Testis (tissue), 3 donors: ENCODE data around the gene EAPP. TPM values are rescaled to one million over a fixed set of nuclear protein-coding genes. Genes with fewer than 3 reads are reported as not detected.
"Not testable (repeated sequence)": the region's sequence is repeated elsewhere in the genome, so short reads cannot be mapped to it uniquely, and the experiment has no call there.

Experiments
- DNase-seq: peaks from one replicate; pipeline ENCODE4 v3.0.0-alpha.2; 2019
- H3K27ac ChIP-seq, 2 donors: fragments of 200-600 bp; sonication (generic); one replicate each; pipeline ENCODE4 v1.5.1; 2019
- H3K27me3 ChIP-seq: fragments of 200-600 bp; sonication (generic); one replicate; pipeline ENCODE4 v1.5.1; 2019
- H3K36me3 ChIP-seq: fragments of 200-600 bp; sonication (generic); one replicate; pipeline ENCODE4 v1.5.1; 2017; ENCODE audit warnings: low read depth; ENCODE audit errors: missing control alignments
- H3K4me1 ChIP-seq: fragments of 200-600 bp; sonication (generic); one replicate; pipeline ENCODE4 v1.5.1; 2019
- H3K4me3 ChIP-seq, 2 donors: fragments of 200-600 bp; sonication (generic); one replicate each; pipeline ENCODE4 v1.5.1; 2017 to 2019
- H3K9me3 ChIP-seq: fragments of 200-600 bp; sonication (generic); one replicate; pipeline ENCODE4 v1.5.1; 2017
- POLR2A ChIP-seq: fragments of 450-650 bp; IDR thresholded peaks from one replicate; pipeline ENCODE4 v1.6.1; 2017; ENCODE audit warnings: antibody characterized with exemption, mild to moderate bottlenecking, moderate library complexity
- WGBS, 2 donors: methylation state at CpG; one replicate each; pipeline ENCODE4 v1.1.5; 2018; 5-methylcytosine and 5-hydroxymethylcytosine counted together
- intact Hi-C: fragments of 100-400 bp; cut with DNase I; formaldehyde crosslinking; loops from one replicate; pipeline ENCODE4 v1.15.1; 2023; ENCODE audit warnings: low total_unique reads
- polyA plus RNA-seq: library from polyadenylated mRNA; stranded (reverse); fragments of 350-450 nt; fragmentation: Illumina TruSeq; extraction: RNeasy Lipid Tissue Mini Kit (QIAGEN cat#74804); gene quantifications from one replicate; pipeline ENCODE4 v1.2.3, GENCODE V29; 2014; ENCODE audit warnings: low read depth, low replicate concordance; ENCODE audit not compliant: insufficient read depth
- total RNA-seq, 2 donors: library from RNA; depleted of rRNA; stranded (reverse); fragments of >200 nt; gene quantifications; one replicate each; pipeline ENCODE4 v1.2.3, GENCODE V29; 2016
- TF ChIP-seq, protein P1 (sequence below), 3 experiments: fragments of 450-650 bp in 2 of 3; fragments of 200-600 bp in 1 of 3; sonication (generic) in 1 of 3; IDR thresholded peaks; one replicate each; pipeline ENCODE4 v1.5.1; 2016 to 2019; ENCODE audit warnings: antibody characterized with exemption in 3 of 3, mild to moderate bottlenecking in 2 of 3, moderate library complexity in 1 of 3

EAPP gene
- total and polyA plus RNA-seq, 3 donors from 2014 or later = 33.1 to 46.9 (median 38.0) TPM

DNA sequence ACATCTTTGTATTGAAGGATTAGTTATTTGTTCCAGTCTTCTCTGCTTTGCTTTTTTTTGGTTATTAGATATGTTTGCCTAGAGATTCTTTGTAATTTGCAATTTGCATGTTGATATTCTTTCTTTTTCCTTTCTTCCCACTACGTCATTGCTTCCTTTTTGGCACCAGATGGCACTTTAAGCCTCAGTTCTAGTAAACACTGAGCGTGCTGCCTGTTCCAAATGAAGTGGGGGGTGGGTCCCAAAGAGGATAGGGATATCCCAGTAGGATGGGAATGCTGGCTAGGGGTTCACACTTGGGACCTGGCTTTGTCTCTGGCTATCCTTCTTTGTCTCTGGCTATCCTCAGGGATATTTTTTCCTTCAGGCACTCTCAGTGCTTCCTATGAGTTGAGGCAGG is 17.0 kb downstream of the EAPP start:
- Histone ChIP-seq H3K9me3 (no peaks in the 10 kb centered on the region), H3K36me3 (peaks cover 5% of the 10 kb centered on the region), H3K27ac (no peak overlapping the region), H3K27me3 (no peaks in the 10 kb centered on the region), H3K4me3 (no peak overlapping the region), H3K4me1 (no peaks in the 10 kb centered on the region)
- TF ChIP-seq, protein P1, sequence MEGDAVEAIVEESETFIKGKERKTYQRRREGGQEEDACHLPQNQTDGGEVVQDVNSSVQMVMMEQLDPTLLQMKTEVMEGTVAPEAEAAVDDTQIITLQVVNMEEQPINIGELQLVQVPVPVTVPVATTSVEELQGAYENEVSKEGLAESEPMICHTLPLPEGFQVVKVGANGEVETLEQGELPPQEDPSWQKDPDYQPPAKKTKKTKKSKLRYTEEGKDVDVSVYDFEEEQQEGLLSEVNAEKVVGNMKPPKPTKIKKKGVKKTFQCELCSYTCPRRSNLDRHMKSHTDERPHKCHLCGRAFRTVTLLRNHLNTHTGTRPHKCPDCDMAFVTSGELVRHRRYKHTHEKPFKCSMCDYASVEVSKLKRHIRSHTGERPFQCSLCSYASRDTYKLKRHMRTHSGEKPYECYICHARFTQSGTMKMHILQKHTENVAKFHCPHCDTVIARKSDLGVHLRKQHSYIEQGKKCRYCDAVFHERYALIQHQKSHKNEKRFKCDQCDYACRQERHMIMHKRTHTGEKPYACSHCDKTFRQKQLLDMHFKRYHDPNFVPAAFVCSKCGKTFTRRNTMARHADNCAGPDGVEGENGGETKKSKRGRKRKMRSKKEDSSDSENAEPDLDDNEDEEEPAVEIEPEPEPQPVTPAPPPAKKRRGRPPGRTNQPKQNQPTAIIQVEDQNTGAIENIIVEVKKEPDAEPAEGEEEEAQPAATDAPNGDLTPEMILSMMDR (IDR thresholded peaks at IDR 0.05) = no peak
- no peak for TF ChIP-seq POLR2A
- no peak for DNase-seq
- 94 to 95% methylated on average over 2 of the region's 2 CpGs for WGBS, 2 donors
- intact Hi-C loops = no loop called here

DNA sequence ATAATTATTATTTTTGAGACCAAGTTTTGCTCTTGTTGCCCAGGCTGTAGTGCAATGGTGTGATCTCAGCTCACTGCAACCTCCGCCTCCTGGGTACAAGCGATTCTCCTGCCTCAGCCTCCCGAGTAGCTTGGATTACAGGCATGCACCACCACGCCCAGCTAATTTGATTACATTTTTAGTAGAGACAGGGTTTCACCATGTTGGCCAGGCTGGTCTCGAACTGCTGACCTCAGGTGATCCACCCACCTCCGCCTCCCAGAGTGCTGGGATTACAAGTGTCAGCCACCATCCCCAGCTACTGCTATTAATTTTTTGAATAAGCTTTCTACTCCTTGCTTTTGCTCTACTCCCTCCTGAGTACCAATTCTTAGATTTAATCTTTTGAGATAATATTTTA is 18.4 kb downstream of the EAPP start:
- not testable (repeated sequence) for H3K27ac ChIP-seq

DNA sequence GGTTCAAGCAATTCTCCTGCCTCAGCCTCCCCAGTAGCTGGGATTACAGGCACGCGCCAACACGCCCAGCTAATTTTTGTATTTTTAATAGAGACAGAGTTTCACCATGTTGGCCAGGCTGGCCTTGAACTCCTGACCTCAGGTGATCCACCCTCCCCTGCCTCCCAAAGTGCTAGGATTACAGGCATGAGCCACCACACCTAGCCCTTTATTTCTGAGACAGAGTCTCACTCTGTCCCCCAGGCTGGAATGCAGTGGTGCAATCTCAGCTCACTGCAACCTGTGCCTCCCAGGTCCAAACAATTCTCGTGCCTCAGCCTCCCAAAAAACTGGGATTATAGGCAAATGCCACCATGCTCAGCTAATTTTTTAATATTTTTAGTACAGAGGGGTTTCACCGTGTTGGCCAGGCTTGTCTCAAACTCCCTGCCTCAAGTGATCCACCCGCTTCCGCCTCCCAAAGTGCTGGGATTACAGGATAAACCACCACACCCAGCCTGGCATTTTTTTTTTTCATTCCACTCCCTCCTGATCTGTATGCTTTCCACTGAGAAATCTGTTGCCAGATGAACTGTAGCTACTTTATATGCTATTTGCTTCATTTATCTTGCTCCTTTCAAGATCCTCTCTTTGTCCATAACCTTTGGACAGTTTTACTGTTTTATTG is 19.1 kb downstream of the EAPP start:
- H3K4me1 ChIP-seq, H3K27ac ChIP-seq, H3K27me3 ChIP-seq, DNase-seq, H3K4me3 ChIP-seq, intact Hi-C loops, H3K9me3 ChIP-seq, H3K36me3 ChIP-seq: not testable (repeated sequence)
- 95 to 96% methylated on average over 7 of the region's 7 CpGs for WGBS, 2 donors

More for the DNA sequence above, 18.4 kb downstream of the EAPP start:
- H3K36me3 ChIP-seq, intact Hi-C loops, H3K4me1 ChIP-seq, DNase-seq, H3K4me3 ChIP-seq, H3K9me3 ChIP-seq, H3K27me3 ChIP-seq: not testable (repeated sequence)
- 93 to 98% methylated on average over 6 of the region's 6 CpGs for WGBS, 2 donors

DNA sequence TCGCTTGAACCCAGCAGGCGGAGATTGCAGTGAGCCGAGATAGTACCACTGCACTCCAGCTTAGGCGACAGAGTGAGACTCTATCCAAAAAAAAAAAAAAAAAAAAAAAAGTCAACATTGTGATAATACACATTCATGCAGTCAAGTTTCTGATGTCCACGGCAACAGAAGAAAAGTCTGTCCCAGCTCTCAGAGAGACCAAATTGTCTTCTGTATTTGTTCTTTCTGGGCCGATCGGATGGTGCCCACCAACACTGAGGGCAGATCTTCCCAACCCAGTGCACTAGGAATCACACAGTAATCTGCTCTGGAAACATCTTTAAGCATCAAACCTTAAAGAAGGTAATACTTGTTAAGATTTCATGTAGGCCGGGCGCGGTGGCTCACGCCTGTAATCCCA is 31.6 kb downstream of the EAPP start:
- intact Hi-C loops = no loop called here
- no peak for DNase-seq
- TF ChIP-seq, protein P1 (IDR thresholded peaks at IDR 0.05) = no peak
- no peak for TF ChIP-seq POLR2A

DNA sequence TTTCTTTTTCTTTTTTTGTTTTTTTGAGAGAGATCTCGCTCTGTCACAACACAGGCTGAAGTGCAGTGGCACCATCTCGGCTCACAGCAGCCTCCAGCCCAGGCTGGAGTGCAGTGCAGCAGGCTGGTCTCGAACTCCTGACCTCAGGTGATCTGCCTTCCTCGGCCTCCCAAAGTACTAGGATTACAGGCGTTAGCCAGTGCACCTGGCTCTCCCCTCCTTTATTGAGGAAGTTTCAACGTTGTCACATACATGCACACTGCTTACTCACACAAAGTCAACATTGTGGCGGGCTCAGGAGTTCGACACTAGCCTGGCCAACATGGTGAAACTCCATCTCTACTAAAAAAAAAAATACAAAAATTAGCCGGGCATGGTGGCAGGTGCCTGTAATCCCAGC is 32.0 kb downstream of the EAPP start:
- H3K4me3 ChIP-seq = no peak overlapping the region
- intact Hi-C loops = no loop called here
- no peak for DNase-seq
- no peaks in the 10 kb centered on the region for H3K27me3 ChIP-seq
- no peaks in the 10 kb centered on the region for H3K9me3 ChIP-seq
- TF ChIP-seq, protein P1 (IDR thresholded peaks at IDR 0.05) = no peak
- TF ChIP-seq POLR2A = no peak
- H3K4me1 ChIP-seq = no peaks in the 10 kb centered on the region
- H3K27ac ChIP-seq = no peak overlapping the region
- no peaks in the 10 kb centered on the region for H3K36me3 ChIP-seq
- WGBS, 2 donors = 87 to 95% methylated on average over 9 of the region's 9 CpGs

More for the DNA sequence above, 31.6 kb downstream of the EAPP start:
- Histone ChIP-seq H3K27ac (no peak overlapping the region), H3K36me3 (no peaks in the 10 kb centered on the region), H3K27me3 (no peaks in the 10 kb centered on the region), H3K4me3 (no peak overlapping the region), H3K4me1 (no peaks in the 10 kb centered on the region), H3K9me3 (no peaks in the 10 kb centered on the region)
- WGBS, 2 donors = 91 to 98% methylated on average over 10 to 11 of the region's 11 CpGs

DNA sequence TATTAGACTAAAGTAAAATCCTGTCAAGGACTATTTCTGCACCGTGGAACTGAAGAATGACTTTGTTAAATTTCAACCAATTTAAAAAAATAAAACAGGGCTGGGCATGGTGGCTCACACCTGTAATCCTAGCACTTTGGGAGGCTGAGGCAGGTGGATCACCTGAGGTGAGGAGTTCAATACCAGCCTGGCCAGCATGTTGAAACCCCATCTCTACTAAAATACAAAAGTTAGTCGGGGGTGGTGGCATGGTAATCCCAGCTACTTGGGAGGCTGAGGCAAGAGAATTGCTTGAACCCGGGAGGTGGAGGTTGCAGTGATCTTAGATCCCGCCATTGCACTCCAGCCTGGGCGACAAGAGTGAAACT is 34.4 kb downstream of the EAPP start:
- H3K27me3 ChIP-seq, H3K27ac ChIP-seq, H3K4me1 ChIP-seq, H3K9me3 ChIP-seq, H3K36me3 ChIP-seq, DNase-seq, intact Hi-C loops: not testable (repeated sequence)
- H3K4me3 ChIP-seq = peak overlapping the region in 1 of 2 donors; percentile 6
- WGBS, 2 donors = 68 to 88% methylated on average over 5 of the region's 5 CpGs

DNA sequence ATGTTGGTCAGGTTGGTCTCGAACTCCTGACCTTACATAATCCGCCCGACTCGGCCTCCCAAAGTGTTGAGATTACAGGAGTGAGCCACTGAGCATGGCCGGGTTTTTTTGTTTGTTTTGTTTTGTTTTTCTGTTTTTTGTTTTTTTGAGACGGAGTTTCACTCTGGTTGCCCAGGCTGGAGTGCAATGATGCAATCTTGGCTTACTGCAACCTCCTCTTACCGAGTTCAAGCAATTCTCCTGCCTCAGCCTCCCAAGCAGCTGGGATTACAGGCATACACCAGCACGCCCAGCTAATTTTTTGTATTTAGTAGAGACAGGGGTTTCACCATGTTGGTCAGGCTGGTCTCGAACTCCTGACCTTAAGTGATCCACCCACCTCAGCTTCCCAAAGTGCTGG is 35.5 kb downstream of the EAPP start:
- H3K4me3 ChIP-seq, H3K27ac ChIP-seq, intact Hi-C loops, H3K27me3 ChIP-seq, H3K36me3 ChIP-seq, H3K4me1 ChIP-seq, DNase-seq, H3K9me3 ChIP-seq: not testable (repeated sequence)
- 86 to 87% methylated on average over 9 of the region's 9 CpGs for whole genome bisulfite sequencing, 2 donors
